Measurements from ENCODE around the gene KLHDC10.
"Not testable (repeated sequence)": the region's sequence is repeated elsewhere in the genome, so short reads cannot be mapped to it uniquely, and the experiment has no call there.

KLHDC10 gene

GRCh38 chr7:130142654-130143333 is 72.5 kb downstream of the KLHDC10 start:
- no peak for DNase-seq

GRCh38 chr7:130143334-130143732 is 73.0 kb downstream of the KLHDC10 start:
- DNase-seq = no peak

- no peak for DNase-seq
Measured at GRCh38 chr7:130143986-130144311, 73.6 kb downstream of the KLHDC10 start.

- no peak for DNase-seq
Measured at GRCh38 chr7:130144312-130145171, 74.2 kb downstream of the KLHDC10 start.

GRCh38 chr7:130145424-130146100 is 75.2 kb downstream of the KLHDC10 start:
- DNase-seq = no peak

- DNase-seq = not testable (repeated sequence)
Measured at GRCh38 chr7:130146142-130146541, 75.8 kb downstream of the KLHDC10 start.

- DNase-seq = no peak
Measured at GRCh38 chr7:130146693-130147405, 76.5 kb downstream of the KLHDC10 start.

GRCh38 chr7:130147710-130148325 is 77.5 kb downstream of the KLHDC10 start:
- DNase-seq = no peak

GRCh38 chr7:130148561-130148960 is 78.2 kb downstream of the KLHDC10 start:
- no peak for DNase-seq

GRCh38 chr7:130149281-130150139 is 79.2 kb downstream of the KLHDC10 start:
- DNase-seq = no peak

- no peak for DNase-seq
Measured at GRCh38 chr7:130150587-130150986, 80.3 kb downstream of the KLHDC10 start.

GRCh38 chr7:130151591-130152492 is 81.5 kb downstream of the KLHDC10 start:
- peak; percentile 19 for DNase-seq

GRCh38 chr7:130152493-130153210 is 82.3 kb downstream of the KLHDC10 start:
- DNase-seq = no peak

GRCh38 chr7:130153211-130153908 is 83.0 kb downstream of the KLHDC10 start:
- DNase-seq = no peak

GRCh38 chr7:130154131-130154500 is 83.8 kb downstream of the KLHDC10 start:
- DNase-seq = no peak

GRCh38 chr7:130154501-130155317 is 84.4 kb downstream of the KLHDC10 start:
- no peak for DNase-seq

- no peak for DNase-seq
Measured at GRCh38 chr7:130156140-130156539, 85.8 kb downstream of the KLHDC10 start.

- DNase-seq = no peak
Measured at GRCh38 chr7:130157700-130158099, 87.4 kb downstream of the KLHDC10 start.
